Measurements from ENCODE around the gene TRIM29.

DNA sequence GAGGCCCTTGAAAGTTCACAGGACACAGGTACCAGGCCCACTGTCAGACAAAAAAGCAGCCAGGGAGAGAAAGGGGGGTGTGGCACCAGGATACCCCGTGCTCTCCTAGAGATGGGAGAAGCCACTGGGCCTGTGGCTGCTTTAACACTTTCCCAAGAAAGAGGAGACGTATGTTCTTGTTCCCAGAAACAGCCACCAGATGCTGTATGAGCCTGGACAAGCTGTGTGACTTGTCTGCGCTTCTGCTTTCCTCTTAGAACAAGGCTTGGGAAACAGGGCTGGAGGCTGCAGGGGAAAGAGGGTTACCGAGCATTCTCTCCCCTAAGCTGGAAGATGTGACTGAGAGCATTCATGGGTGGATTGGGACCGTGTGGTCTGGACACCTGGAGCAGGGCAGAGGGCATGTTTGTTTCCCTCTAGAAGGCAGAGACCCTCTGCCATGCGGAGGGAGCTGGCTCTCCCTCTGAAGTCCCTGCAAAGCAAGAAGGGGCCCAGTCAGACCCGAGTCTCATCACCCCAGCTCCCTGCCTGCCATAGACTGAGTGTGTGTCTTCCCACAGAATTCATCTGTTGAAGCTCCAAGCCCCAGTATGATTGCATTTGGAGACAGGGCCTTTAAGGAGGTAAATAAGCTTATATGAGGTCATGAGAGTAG lies 74.1 kb downstream of the TRIM29 start:
- TF ChIP-seq POLR2A (IDR thresholded peaks at IDR 0.05) (no peak), CTCF (IDR thresholded peaks at IDR 0.05) (no peak)
